GM12872 (cell line): ENCODE results near the gene NIN.

Experiments
- CTCF ChIP-seq: IDR thresholded peaks from 3 replicates; pipeline ENCODE4 v1.5.1; 2011; ENCODE audit warnings: low read depth, mild to moderate bottlenecking, low read length, moderate library complexity; ENCODE audit not compliant: insufficient read depth

Gene NIN

GRCh38 chr14:50679674-50680073 lies 151.3 kb downstream of the NIN start:
- no peak for TF ChIP-seq CTCF

- no peak for TF ChIP-seq CTCF
Measured at GRCh38 chr14:50678163-50678562, 152.8 kb downstream of the NIN start.

GRCh38 chr14:50677527-50678063 lies 153.4 kb downstream of the NIN start:
- no peak for TF ChIP-seq CTCF

GRCh38 chr14:50676814-50677516 lies 154.0 kb downstream of the NIN start:
- TF ChIP-seq CTCF: no peak

GRCh38 chr14:50675597-50675996 lies 155.4 kb downstream of the NIN start:
- TF ChIP-seq CTCF: 0 out of 3 replicates have a peak, but pooled peaks have one; percentile 1

- TF ChIP-seq CTCF: no peak
Measured at GRCh38 chr14:50670866-50671256, 160.1 kb downstream of the NIN start.

GRCh38 chr14:50670196-50670865 lies 160.6 kb downstream of the NIN start:
- no peak for TF ChIP-seq CTCF
